SU-DHL-6 (cell line): ENCODE measurements around the gene PTPRN2.

Experiments
- EZH2phosphoT487 ChIP-seq: fragments of 200-600 bp; sonication (generic), shearing (Covaris generic); conservative IDR thresholded peaks from 2 replicates; pipeline ENCODE4 v1.6.1; 2018; ENCODE audit warnings: mild to moderate bottlenecking, antibody characterized with exemption, low read length, moderate library complexity, mixed read lengths
- TF ChIP-seq, protein P1 (sequence below): fragments of 200-600 bp; sonication (generic); IDR thresholded peaks from one replicate; pipeline ENCODE4 v1.5.1; 2017; ENCODE audit warnings: antibody characterized with exemption, mild to moderate bottlenecking, low read length, moderate library complexity; ENCODE audit not compliant: insufficient read depth, poor library complexity, severe bottlenecking

GRCh38 chr7:157615852-157616251 is 971.8 kb downstream of the PTPRN2 start:
- TF ChIP-seq, protein P1, sequence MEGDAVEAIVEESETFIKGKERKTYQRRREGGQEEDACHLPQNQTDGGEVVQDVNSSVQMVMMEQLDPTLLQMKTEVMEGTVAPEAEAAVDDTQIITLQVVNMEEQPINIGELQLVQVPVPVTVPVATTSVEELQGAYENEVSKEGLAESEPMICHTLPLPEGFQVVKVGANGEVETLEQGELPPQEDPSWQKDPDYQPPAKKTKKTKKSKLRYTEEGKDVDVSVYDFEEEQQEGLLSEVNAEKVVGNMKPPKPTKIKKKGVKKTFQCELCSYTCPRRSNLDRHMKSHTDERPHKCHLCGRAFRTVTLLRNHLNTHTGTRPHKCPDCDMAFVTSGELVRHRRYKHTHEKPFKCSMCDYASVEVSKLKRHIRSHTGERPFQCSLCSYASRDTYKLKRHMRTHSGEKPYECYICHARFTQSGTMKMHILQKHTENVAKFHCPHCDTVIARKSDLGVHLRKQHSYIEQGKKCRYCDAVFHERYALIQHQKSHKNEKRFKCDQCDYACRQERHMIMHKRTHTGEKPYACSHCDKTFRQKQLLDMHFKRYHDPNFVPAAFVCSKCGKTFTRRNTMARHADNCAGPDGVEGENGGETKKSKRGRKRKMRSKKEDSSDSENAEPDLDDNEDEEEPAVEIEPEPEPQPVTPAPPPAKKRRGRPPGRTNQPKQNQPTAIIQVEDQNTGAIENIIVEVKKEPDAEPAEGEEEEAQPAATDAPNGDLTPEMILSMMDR, result no peak
- TF ChIP-seq EZH2phosphoT487, result no peak
